MM.1S (cell line): ENCODE measurements around the gene ELMO3.

Source experiments
- DNase-seq: peaks from one replicate; pipeline ENCODE4 v3.0.0-alpha.2; 2015
- H2AFZ ChIP-seq: fragments of 300-600 bp; sonication (generic); 2 replicates; pipeline ENCODE4 v1.6.0; 2016; ENCODE audit warnings: antibody characterized with exemption, low read length
- H3F3A ChIP-seq: fragments of 300-600 bp; sonication (generic); 2 replicates; pipeline ENCODE4 v1.6.1; 2016; ENCODE audit warnings: mild to moderate bottlenecking, antibody characterized with exemption, low read length, moderate library complexity, mixed read lengths; ENCODE audit not compliant: insufficient read depth
- H3K27ac ChIP-seq: fragments of 300-600 bp; sonication (generic); 2 replicates; pipeline ENCODE4 v1.5.1; 2016; ENCODE audit warnings: mild to moderate bottlenecking, low read length
- H3K27me3 ChIP-seq: fragments of 300-600 bp; sonication (generic); replicated peaks from 2 replicates; pipeline ENCODE4 v1.6.0; 2016; ENCODE audit warnings: low read length; ENCODE audit not compliant: insufficient read depth
- H3K36me3 ChIP-seq: fragments of 300-600 bp; sonication (generic); replicated peaks from 2 replicates; pipeline ENCODE4 v1.6.1; 2016; ENCODE audit warnings: mild to moderate bottlenecking, low read length, mixed read lengths; ENCODE audit not compliant: insufficient read depth
- H3K4me1 ChIP-seq: fragments of 300-600 bp; sonication (generic); 2 replicates; pipeline ENCODE4 v1.6.1; 2016; ENCODE audit warnings: low read length, mixed read lengths
- H3K4me2 ChIP-seq: fragments of 300-600 bp; sonication (generic); 2 replicates; pipeline ENCODE4 v1.6.0; 2016; ENCODE audit warnings: low read depth, low read length
- H3K4me3 ChIP-seq: fragments of 300-600 bp; sonication (generic); 2 replicates; pipeline ENCODE4 v1.5.1; 2016; ENCODE audit warnings: low read length, mixed read lengths
- H3K79me2 ChIP-seq: fragments of 300-600 bp; sonication (generic); 2 replicates; pipeline ENCODE4 v1.6.1; 2016; ENCODE audit warnings: mixed run types, low read length, mixed read lengths
- H3K9ac ChIP-seq: fragments of 300-600 bp; sonication (generic); 2 replicates; pipeline ENCODE4 v1.6.1; 2016; ENCODE audit warnings: low read length, mixed read lengths
- H3K9me2 ChIP-seq: fragments of 300-600 bp; sonication (generic); replicated peaks from 2 replicates; pipeline ENCODE4 v1.6.1; 2016; ENCODE audit warnings: mild to moderate bottlenecking, low read length, mixed read lengths; ENCODE audit not compliant: insufficient read depth
- H3K9me3 ChIP-seq: fragments of 300-600 bp; sonication (generic); replicated peaks from 2 replicates; pipeline ENCODE4 v1.6.1; 2016; ENCODE audit warnings: mild to moderate bottlenecking, low read length, mixed read lengths; ENCODE audit not compliant: insufficient read depth
- H4K20me1 ChIP-seq: fragments of 300-600 bp; sonication (generic); 2 replicates; pipeline ENCODE4 v1.6.1; 2016; ENCODE audit warnings: mild to moderate bottlenecking, low read length, moderate library complexity, mixed read lengths; ENCODE audit not compliant: insufficient read depth
- CTCF ChIP-seq: fragments of 300-600 bp; sonication (generic); IDR thresholded peaks from 2 replicates; pipeline ENCODE4 v1.5.1; 2016; ENCODE audit warnings: antibody characterized with exemption, low read length, mixed read lengths
- EZH2 ChIP-seq: fragments of 300-600 bp; sonication (generic); optimal IDR thresholded peaks from 2 replicates; pipeline ENCODE3; 2017; ENCODE audit warnings: low read depth, mild to moderate bottlenecking, antibody characterized with exemption, low read length, mixed read lengths
- EZH2phosphoT487 ChIP-seq: fragments of 300-600 bp; sonication (generic); IDR thresholded peaks from 2 replicates; pipeline ENCODE4 v1.6.1; 2018; ENCODE audit warnings: antibody characterized with exemption, low read length

The ELMO3 gene

DNA sequence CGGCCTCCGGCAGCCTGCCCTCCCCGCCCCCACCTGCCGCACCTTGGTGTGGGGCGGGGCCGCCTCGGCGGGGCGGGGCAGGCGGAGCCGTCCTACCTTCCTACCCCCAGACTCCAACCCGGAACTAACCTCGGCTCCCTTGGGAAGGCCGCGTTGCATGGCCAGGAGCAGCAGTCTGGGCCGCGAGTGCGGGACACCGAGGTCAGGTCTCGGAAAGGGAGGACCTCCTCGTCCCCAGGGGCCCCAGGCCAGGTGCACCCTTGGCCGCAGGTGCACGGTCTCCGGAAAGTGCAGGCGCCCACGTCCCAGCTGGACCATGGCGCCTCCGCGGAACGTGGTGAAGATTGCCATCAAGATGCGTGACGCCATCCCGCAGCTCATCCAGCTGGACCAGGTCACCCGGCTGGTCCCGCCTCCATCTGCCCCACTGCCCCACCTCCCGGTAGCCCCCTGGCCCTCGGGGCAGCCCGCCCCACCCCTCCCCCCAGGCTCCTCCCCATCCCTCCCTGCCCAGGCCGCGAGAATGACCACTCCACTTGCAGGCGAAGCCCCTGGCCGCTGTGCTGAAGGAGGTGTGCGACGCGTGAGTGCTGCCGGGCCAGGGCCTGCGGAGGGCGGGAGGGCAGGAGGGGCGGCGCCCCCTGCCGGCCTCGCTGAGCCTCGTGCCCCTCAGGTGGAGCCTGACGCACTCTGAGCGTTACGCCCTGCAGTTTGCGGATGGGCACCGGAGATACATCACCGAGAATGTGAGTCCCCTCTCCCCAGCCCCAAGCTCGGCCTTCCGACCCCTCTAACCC is at the start of gene ELMO3:
ELMO3 (plus strand) TSS at position 121 of the 797 bp plus-strand sequence; CDS start at position 317, 196 bp downstream.
- Histone ChIP-seq H3K27me3 (no peaks in the 10 kb centered on the region), H3K9me3 (no peaks in the 10 kb centered on the region), H3K4me3 (no peak within 1 kb of the TSS), H4K20me1 (no peaks in the 10 kb centered on the region), H3K4me2 (no peak within 1 kb of the TSS), H3K79me2 (peaks cover 26% of the 10 kb centered on the region), H3K4me1 (no peaks in the 10 kb centered on the region), H3K9ac (no peak within 1 kb of the TSS), H3K9me2 (no peaks in the 10 kb centered on the region), H3F3A (no peaks in the 10 kb centered on the region), H3K36me3 (peaks cover 12% of the 10 kb centered on the region; the same call in 1 of the 2 replicates), H3K27ac (no peak within 1 kb of the TSS), H2AFZ (no peak within 1 kb of the TSS)
- no peak for DNase-seq
- TF ChIP-seq CTCF (no peak), EZH2 (no peak), EZH2phosphoT487 (no peak)

- Histone ChIP-seq H2AFZ (no peak overlapping the region), H3K4me3 (no peak overlapping the region)
- no peak for DNase-seq
Observed at GRCh38 chr16:67149276-67150046, 49.5 kb upstream of the ELMO3 start.

More at GRCh38 chr16:67149276-67150046, 49.5 kb upstream of the ELMO3 start:
- no peaks in the 10 kb centered on the region for H3K27me3 ChIP-seq
- no peaks in the 10 kb centered on the region for H3K9me3 ChIP-seq
- H4K20me1 ChIP-seq, result no peaks in the 10 kb centered on the region
- H3K4me1 ChIP-seq, result no peaks in the 10 kb centered on the region
- H3K9ac ChIP-seq, result no peak overlapping the region
- TF ChIP-seq CTCF (no peak), EZH2 (no peak), EZH2phosphoT487 (no peak)
- no peaks in the 10 kb centered on the region for H3K79me2 ChIP-seq
- no peaks in the 10 kb centered on the region for H3K36me3 ChIP-seq
- H3F3A ChIP-seq, result peaks cover 10% of the 10 kb centered on the region; the same call in 1 of the 2 replicates
- H3K27ac ChIP-seq, result no peak overlapping the region
- H3K4me2 ChIP-seq, result no peak overlapping the region
- no peaks in the 10 kb centered on the region for H3K9me2 ChIP-seq
